OCI-LY1 (cell line): ENCODE measurements around the gene PPP1R14C.

Experiments
- EZH2 ChIP-seq: fragments of 200-600 bp; sonication (generic), shearing (Covaris generic); IDR thresholded peaks from 2 replicates; pipeline ENCODE4 v1.8.0; 2017; ENCODE audit warnings: borderline replicate concordance, mixed run types, mild to moderate bottlenecking, antibody characterized with exemption, low read length, moderate library complexity, mixed read lengths
- TF ChIP-seq, protein P1 (sequence below): fragments of 200-600 bp; sonication (generic), shearing (Covaris generic); IDR thresholded peaks from 2 replicates; pipeline ENCODE4 v1.5.1; 2017; ENCODE audit warnings: mild to moderate bottlenecking, antibody characterized with exemption, low read length, moderate library complexity, mixed read lengths

DNA sequence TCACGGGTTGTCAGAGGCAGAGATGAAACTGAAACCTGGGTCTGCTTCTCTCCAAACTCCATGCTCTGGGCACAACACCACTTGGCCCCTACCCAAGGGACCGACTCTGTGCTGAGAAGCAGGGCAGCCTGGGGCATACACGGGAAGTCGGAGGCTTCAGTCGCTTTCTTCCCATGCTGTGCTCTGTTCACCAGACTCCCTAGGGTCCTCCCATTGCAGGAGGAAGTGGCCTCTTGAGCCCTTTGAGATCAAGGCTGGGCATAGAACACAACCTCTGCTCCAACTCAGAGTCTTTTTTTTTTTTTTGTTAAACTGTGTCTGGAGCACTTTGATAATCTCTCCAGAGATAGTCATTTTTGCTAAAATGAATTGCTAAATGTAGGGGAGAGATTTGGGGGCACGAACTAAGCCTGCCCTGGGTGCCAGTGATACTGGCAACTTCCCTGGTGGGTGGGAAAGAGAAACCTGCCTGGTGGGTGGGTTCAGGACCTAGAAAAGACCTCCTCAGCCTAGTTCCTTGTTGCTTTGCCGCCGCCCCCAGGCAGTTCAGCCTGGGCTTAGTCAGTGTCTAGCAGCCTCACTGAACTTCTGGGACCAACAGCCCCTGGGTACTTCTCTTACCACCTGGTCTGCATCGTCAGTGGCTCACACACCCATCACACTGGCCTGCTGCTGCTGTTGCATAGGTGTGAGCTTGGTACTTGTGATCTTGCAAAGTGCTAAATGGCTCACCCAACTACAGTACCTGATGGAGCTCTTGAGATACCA, 62.0 kb downstream of the PPP1R14C start:
- TF ChIP-seq, protein P1, sequence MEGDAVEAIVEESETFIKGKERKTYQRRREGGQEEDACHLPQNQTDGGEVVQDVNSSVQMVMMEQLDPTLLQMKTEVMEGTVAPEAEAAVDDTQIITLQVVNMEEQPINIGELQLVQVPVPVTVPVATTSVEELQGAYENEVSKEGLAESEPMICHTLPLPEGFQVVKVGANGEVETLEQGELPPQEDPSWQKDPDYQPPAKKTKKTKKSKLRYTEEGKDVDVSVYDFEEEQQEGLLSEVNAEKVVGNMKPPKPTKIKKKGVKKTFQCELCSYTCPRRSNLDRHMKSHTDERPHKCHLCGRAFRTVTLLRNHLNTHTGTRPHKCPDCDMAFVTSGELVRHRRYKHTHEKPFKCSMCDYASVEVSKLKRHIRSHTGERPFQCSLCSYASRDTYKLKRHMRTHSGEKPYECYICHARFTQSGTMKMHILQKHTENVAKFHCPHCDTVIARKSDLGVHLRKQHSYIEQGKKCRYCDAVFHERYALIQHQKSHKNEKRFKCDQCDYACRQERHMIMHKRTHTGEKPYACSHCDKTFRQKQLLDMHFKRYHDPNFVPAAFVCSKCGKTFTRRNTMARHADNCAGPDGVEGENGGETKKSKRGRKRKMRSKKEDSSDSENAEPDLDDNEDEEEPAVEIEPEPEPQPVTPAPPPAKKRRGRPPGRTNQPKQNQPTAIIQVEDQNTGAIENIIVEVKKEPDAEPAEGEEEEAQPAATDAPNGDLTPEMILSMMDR = no peak
- no peak for TF ChIP-seq EZH2
